ENCODE measurements around the gene SEMA5A.

SEMA5A gene

GRCh38 chr5:9015260-9015936 is 530.5 kb downstream of the SEMA5A start:
- TF ChIP-seq REST (IDR thresholded peaks at IDR 0.05; ENCODE audit: insufficient read depth in 1 of 2, low read depth in 2 of 2, low read length in 2 of 2), result no peak
- no peak for TF ChIP-seq POLR2AphosphoS5 (IDR thresholded peaks at IDR 0.05; ENCODE audit: low read depth, low read length)
- TF ChIP-seq FOXP2 (optimal IDR thresholded peaks at IDR 0.05; ENCODE audit: borderline replicate concordance, extremely low read depth, extremely low read length, insufficient read depth), result no peak
- no peak for TF ChIP-seq TAF1 (IDR thresholded peaks at IDR 0.05; ENCODE audit: borderline replicate concordance, insufficient read depth, low read length)
- TF ChIP-seq SIN3A (IDR thresholded peaks at IDR 0.05; ENCODE audit: borderline replicate concordance, insufficient read depth, low read length), result no peak

- TF ChIP-seq POLR2AphosphoS5 (IDR thresholded peaks at IDR 0.05; ENCODE audit: low read depth, low read length), result no peak
- no peak for TF ChIP-seq REST (IDR thresholded peaks at IDR 0.05; ENCODE audit: insufficient read depth in 1 of 2, low read depth in 2 of 2, low read length in 2 of 2)
- TF ChIP-seq SIN3A (IDR thresholded peaks at IDR 0.05; ENCODE audit: borderline replicate concordance, insufficient read depth, low read length), result no peak
Measured at GRCh38 chr5:9013147-9013546, 532.7 kb downstream of the SEMA5A start.

- TF ChIP-seq SIN3A (IDR thresholded peaks at IDR 0.05; ENCODE audit: borderline replicate concordance, insufficient read depth, low read length), result no peak
Measured at GRCh38 chr5:9009931-9010651, 535.8 kb downstream of the SEMA5A start.

GRCh38 chr5:8997542-8998070 is 548.3 kb downstream of the SEMA5A start:
- no peak for TF ChIP-seq POLR2AphosphoS5 (IDR thresholded peaks at IDR 0.05; ENCODE audit: low read depth, low read length)
- TF ChIP-seq REST (IDR thresholded peaks at IDR 0.05; ENCODE audit: insufficient read depth in 1 of 2, low read depth in 2 of 2, low read length in 2 of 2), result no peak
- TF ChIP-seq FOXP2 (optimal IDR thresholded peaks at IDR 0.05; ENCODE audit: borderline replicate concordance, extremely low read depth, extremely low read length, insufficient read depth), result no peak

- no peak for TF ChIP-seq TAF1 (IDR thresholded peaks at IDR 0.05; ENCODE audit: borderline replicate concordance, insufficient read depth, low read length)
- no peak for TF ChIP-seq SIN3A (IDR thresholded peaks at IDR 0.05; ENCODE audit: borderline replicate concordance, insufficient read depth, low read length)
- no peak for TF ChIP-seq REST (IDR thresholded peaks at IDR 0.05; ENCODE audit: insufficient read depth in 1 of 2, low read depth in 2 of 2, low read length in 2 of 2)
- no peak for TF ChIP-seq POLR2AphosphoS5 (IDR thresholded peaks at IDR 0.05; ENCODE audit: low read depth, low read length)
- TF ChIP-seq FOXP2 (optimal IDR thresholded peaks at IDR 0.05; ENCODE audit: borderline replicate concordance, extremely low read depth, extremely low read length, insufficient read depth), result no peak
Measured at GRCh38 chr5:8993031-8993430, 552.8 kb downstream of the SEMA5A start.
